SK-N-SH treated with all-trans-retinoic acid at 6 μM for 48 hours (cell line): ENCODE results near the gene C6orf15.

Source experiments
- PATZ1 ChIP-seq: fragments of 250-450 bp; sonication (Bioruptor Pico); IDR thresholded peaks from 2 replicates; pipeline ENCODE4 v1.8.0; 2020; ENCODE audit warnings: mild to moderate bottlenecking, moderate library complexity, borderline replicate concordance
- TSHZ2 ChIP-seq: fragments of 250-450 bp; sonication (Bioruptor Pico); IDR thresholded peaks from 2 replicates; pipeline ENCODE4 v1.5.0; 2020; ENCODE audit warnings: mild to moderate bottlenecking, moderate library complexity
- ZC3H10 ChIP-seq: fragments of 250-450 bp; sonication (Bioruptor Pico); IDR thresholded peaks from 2 replicates; pipeline ENCODE4 v1.5.1; 2021; ENCODE audit warnings: mild to moderate bottlenecking, moderate library complexity
- ZFP30 ChIP-seq: fragments of 450-650 bp; formaldehyde crosslinking; IDR thresholded peaks from 2 replicates; pipeline ENCODE4 v1.5.0; 2022; ENCODE audit warnings: mild to moderate bottlenecking, moderate library complexity

GRCh38 chr6:31079656-31080261, 32.6 kb downstream of the C6orf15 start:
- TF ChIP-seq PATZ1 (CRISPR knock-in tag) (no peak), ZC3H10 (CRISPR knock-in tag) (no peak), TSHZ2 (CRISPR knock-in tag) (no peak), ZFP30 (no peak)
